Panc1 (cell line): ENCODE results near the gene EEIG2. TPM values are rescaled to one million over a fixed set of nuclear protein-coding genes. Genes with fewer than 3 reads are reported as not detected.
"Not testable (repeated sequence)": the region's sequence is repeated elsewhere in the genome, so short reads cannot be mapped to it uniquely, and the experiment has no call there.

Experiments used
- ATAC-seq: fragments of 200-7000 bp; cut with Tn5 transposase; 2 replicates; pipeline ENCODE4 v1.9.1; 2020; ENCODE audit warnings: mild to moderate bottlenecking, moderate library complexity
- BruUV-seq: library from RNA; stranded (reverse); fragments of 400-500 nt; replicated peaks from 2 replicates; lab custom pipeline; 2021; lab: Mats Ljungman, UMichigan
- CTCF ChIA-PET: fragments of 300-600 bp; sonication (Branson Sonifier 250); formaldehyde crosslinking; loops from one replicate; lab custom pipeline; 2022; ENCODE audit warnings: antibody characterized with exemption; lab: Charles Lee
- POLR2A ChIA-PET: fragments of 300-600 bp; sonication (Branson Sonifier 250); formaldehyde crosslinking; loops from one replicate; lab custom pipeline; 2022; ENCODE audit warnings: antibody characterized with exemption; lab: Charles Lee
- DNase-seq: peaks from one replicate; pipeline ENCODE4 v3.0.0-alpha.2; 2010; ENCODE audit warnings: low read depth, low spot score
- H3K27ac ChIP-seq: 2 replicates; pipeline ENCODE4 v1.5.1; 2011; ENCODE audit warnings: mild to moderate bottlenecking, low read length, inconsistent platforms
- H3K27me3 ChIP-seq: fragments of 200-500 bp; sonication (Bioruptor generic); 2 replicates; pipeline ENCODE4 v1.6.0; 2014; ENCODE audit warnings: low read length, inconsistent platforms; ENCODE audit not compliant: control insufficient read depth, insufficient read depth
- H3K36me3 ChIP-seq: fragments of 200-500 bp; sonication (Bioruptor generic); 2 replicates; pipeline ENCODE4 v1.5.1; 2014; ENCODE audit warnings: inconsistent platforms, mild to moderate bottlenecking, low read length, moderate library complexity; ENCODE audit not compliant: control insufficient read depth, insufficient read depth
- H3K4me1 ChIP-seq: 2 replicates; pipeline ENCODE4 v1.5.1; 2011; ENCODE audit warnings: inconsistent platforms, mild to moderate bottlenecking, low read length, moderate library complexity; ENCODE audit not compliant: control insufficient read depth, insufficient read depth
- H3K4me3 ChIP-seq, 2 experiments: 2 replicates each; pipeline ENCODE4 v1.5.1; 2011 to 2012; ENCODE audit warnings: low read depth in 2 of 2, low read length in 2 of 2, mild to moderate bottlenecking in 2 of 2, inconsistent platforms in 1 of 2, moderate library complexity in 1 of 2
- H3K9me3 ChIP-seq: fragments of 200-500 bp; sonication (Bioruptor generic); 2 replicates; pipeline ENCODE4 v1.5.1; 2014; ENCODE audit warnings: low read depth, mild to moderate bottlenecking, inconsistent platforms, low read length, moderate library complexity; ENCODE audit not compliant: control insufficient read depth, insufficient read depth
- POLR2AphosphoS5 ChIP-seq: IDR thresholded peaks from 2 replicates; pipeline ENCODE4 v1.6.1; 2012; ENCODE audit warnings: mild to moderate bottlenecking, low read depth, low read length, moderate library complexity
- SIN3A ChIP-seq: IDR thresholded peaks from 2 replicates; pipeline ENCODE4 v1.6.1; 2012; ENCODE audit warnings: low read depth, mild to moderate bottlenecking, low read length, moderate library complexity, borderline replicate concordance; ENCODE audit not compliant: insufficient read depth
- TCF7L2 ChIP-seq: IDR thresholded peaks from 2 replicates; pipeline ENCODE4 v1.6.1; 2011; ENCODE audit warnings: mild to moderate bottlenecking, low read depth, low read length, inconsistent platforms
- in situ Hi-C: cut with HindIII; loops from 2 replicates; pipeline ENCODE4 v1.10.0; 2016; ENCODE audit warnings: low sequenced_read_pairs, low pct_unique_long_range_greater_than_20kb
- intact Hi-C: fragments of 100-400 bp; cut with micrococcal nuclease; formaldehyde crosslinking; loops from one replicate; pipeline ENCODE4 v1.10.0; 2022; ENCODE audit not compliant: unreplicated experiment
- total RNA-seq: library from RNA; stranded (reverse); gene quantifications from one replicate; pipeline ENCODE4 v1.2.1, GENCODE V29; 2021; ENCODE audit not compliant: unreplicated experiment
- TF ChIP-seq, protein P1 (sequence below): fragments of 450-650 bp; IDR thresholded peaks from 2 replicates; pipeline ENCODE4 v1.5.1; 2017; ENCODE audit warnings: mild to moderate bottlenecking
- TF ChIP-seq, protein P2 (sequence below), 2 experiments: IDR thresholded peaks; 2 replicates each; pipeline ENCODE4 v1.6.1; 2011 to 2012; ENCODE audit warnings: low read depth in 2 of 2, control low read depth in 1 of 2, low read length in 1 of 2, mild to moderate bottlenecking in 1 of 2, moderate library complexity in 1 of 2; ENCODE audit not compliant: insufficient read depth in 1 of 2

EEIG2 gene
- total RNA-seq, 1 experiment from 2014 or later, result 5.4 TPM

DNA sequence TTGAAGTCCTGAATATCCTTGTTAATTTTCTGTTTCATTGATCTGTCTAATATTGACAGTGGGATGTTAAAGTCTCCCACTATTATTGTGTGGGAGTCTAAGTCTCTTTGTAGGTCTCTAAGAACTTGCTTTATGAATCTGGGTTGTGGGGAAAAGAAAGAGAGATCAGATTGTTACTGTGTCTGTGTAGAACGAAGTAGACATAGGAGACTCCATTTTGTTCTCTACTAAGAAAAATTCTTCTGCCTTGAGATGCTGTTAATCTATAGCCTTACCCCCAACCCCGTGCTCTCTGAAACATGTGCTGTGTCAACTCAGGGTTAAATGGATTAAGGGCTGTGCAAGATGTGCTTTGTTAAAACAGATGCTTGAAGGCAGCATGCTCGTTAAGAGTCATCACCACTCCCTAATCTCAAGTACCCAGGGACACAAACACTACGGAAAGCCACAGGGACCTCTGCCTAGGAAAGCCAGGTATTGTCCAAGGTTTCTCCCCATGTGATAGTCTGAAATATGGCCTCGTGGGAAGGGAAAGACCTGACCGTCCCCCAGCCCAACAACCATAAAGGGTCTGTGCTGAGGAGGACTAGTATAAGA lies 42.5 kb upstream of the EEIG2 start:
- BruUV-seq, CTCF ChIA-PET, intact Hi-C loops: not testable (repeated sequence)

DNA sequence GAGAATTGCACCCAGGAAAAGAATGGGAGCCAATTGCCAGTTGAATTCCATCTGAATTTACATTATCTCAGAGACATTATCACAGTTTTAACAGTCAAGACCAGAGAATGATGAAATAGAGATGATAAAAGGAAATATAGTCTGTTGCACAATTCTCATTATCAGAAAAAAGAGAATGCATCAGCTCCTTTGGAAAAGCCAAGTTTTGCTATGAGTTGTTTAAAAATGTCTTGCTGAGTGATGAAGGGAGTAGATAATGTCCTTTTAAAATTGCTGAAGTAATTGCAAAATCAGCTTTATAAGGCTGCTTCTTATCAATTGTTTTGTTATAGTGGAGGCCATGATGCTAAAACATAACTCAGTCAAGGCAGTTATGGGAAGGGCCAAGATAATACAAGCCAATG lies 37.9 kb upstream of the EEIG2 start:
- no peak overlapping the region for H3K27ac ChIP-seq
- H3K27me3 ChIP-seq, result no peaks in the 10 kb centered on the region
- no peak for ATAC-seq
- no TSS peak for BruUV-seq
- in situ Hi-C loops (no loop called here), intact Hi-C loops (no loop called here)
- DNase-seq, result no peak
- H3K9me3 ChIP-seq, result no peaks in the 10 kb centered on the region
- H3K4me3 ChIP-seq, result no peak overlapping the region
- TF ChIP-seq SIN3A (no peak), TCF7L2 (no peak), POLR2AphosphoS5 (no peak)
- TF ChIP-seq, protein P1, sequence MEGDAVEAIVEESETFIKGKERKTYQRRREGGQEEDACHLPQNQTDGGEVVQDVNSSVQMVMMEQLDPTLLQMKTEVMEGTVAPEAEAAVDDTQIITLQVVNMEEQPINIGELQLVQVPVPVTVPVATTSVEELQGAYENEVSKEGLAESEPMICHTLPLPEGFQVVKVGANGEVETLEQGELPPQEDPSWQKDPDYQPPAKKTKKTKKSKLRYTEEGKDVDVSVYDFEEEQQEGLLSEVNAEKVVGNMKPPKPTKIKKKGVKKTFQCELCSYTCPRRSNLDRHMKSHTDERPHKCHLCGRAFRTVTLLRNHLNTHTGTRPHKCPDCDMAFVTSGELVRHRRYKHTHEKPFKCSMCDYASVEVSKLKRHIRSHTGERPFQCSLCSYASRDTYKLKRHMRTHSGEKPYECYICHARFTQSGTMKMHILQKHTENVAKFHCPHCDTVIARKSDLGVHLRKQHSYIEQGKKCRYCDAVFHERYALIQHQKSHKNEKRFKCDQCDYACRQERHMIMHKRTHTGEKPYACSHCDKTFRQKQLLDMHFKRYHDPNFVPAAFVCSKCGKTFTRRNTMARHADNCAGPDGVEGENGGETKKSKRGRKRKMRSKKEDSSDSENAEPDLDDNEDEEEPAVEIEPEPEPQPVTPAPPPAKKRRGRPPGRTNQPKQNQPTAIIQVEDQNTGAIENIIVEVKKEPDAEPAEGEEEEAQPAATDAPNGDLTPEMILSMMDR, result no peak
- TF ChIP-seq, protein P2, sequence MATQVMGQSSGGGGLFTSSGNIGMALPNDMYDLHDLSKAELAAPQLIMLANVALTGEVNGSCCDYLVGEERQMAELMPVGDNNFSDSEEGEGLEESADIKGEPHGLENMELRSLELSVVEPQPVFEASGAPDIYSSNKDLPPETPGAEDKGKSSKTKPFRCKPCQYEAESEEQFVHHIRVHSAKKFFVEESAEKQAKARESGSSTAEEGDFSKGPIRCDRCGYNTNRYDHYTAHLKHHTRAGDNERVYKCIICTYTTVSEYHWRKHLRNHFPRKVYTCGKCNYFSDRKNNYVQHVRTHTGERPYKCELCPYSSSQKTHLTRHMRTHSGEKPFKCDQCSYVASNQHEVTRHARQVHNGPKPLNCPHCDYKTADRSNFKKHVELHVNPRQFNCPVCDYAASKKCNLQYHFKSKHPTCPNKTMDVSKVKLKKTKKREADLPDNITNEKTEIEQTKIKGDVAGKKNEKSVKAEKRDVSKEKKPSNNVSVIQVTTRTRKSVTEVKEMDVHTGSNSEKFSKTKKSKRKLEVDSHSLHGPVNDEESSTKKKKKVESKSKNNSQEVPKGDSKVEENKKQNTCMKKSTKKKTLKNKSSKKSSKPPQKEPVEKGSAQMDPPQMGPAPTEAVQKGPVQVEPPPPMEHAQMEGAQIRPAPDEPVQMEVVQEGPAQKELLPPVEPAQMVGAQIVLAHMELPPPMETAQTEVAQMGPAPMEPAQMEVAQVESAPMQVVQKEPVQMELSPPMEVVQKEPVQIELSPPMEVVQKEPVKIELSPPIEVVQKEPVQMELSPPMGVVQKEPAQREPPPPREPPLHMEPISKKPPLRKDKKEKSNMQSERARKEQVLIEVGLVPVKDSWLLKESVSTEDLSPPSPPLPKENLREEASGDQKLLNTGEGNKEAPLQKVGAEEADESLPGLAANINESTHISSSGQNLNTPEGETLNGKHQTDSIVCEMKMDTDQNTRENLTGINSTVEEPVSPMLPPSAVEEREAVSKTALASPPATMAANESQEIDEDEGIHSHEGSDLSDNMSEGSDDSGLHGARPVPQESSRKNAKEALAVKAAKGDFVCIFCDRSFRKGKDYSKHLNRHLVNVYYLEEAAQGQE (IDR thresholded peaks at IDR 0.05; ENCODE audit: insufficient read depth in 1 of 2, low read depth in 2 of 2, low read length in 1 of 2), result no peak
- ChIA-PET POLR2A (no interaction called here), CTCF (no interaction called here)
- no peaks in the 10 kb centered on the region for H3K36me3 ChIP-seq
- H3K4me1 ChIP-seq, result no peaks in the 10 kb centered on the region

More for the DNA sequence above, 42.5 kb upstream of the EEIG2 start:
- ATAC-seq, H3K4me3 ChIP-seq, H3K27me3 ChIP-seq, in situ Hi-C loops, H3K36me3 ChIP-seq, H3K9me3 ChIP-seq, POLR2A ChIA-PET, H3K27ac ChIP-seq, DNase-seq, H3K4me1 ChIP-seq: not testable (repeated sequence)

GRCh38 chr1:108523829-108524228 lies 36.1 kb upstream of the EEIG2 start:
- no peak overlapping the region for H3K4me3 ChIP-seq
- H3K4me1 ChIP-seq, result no peaks in the 10 kb centered on the region
- ChIA-PET CTCF (no interaction called here), POLR2A (no interaction called here)
- no peaks in the 10 kb centered on the region for H3K36me3 ChIP-seq
- intact Hi-C loops (no loop called here), in situ Hi-C loops (no loop called here)
- DNase-seq, result no peak
- no peaks in the 10 kb centered on the region for H3K9me3 ChIP-seq
- H3K27ac ChIP-seq, result no peak overlapping the region
- TF ChIP-seq POLR2AphosphoS5, result no peak
- no peaks in the 10 kb centered on the region for H3K27me3 ChIP-seq
- no peak for ATAC-seq
- no TSS peak for BruUV-seq
